AG10803 (cell line): ENCODE measurements around the gene C2orf72.
"Not testable (repeated sequence)": the region's sequence is repeated elsewhere in the genome, so short reads cannot be mapped to it uniquely, and the experiment has no call there.

Experiments
- DNase-seq: peaks from one replicate; pipeline ENCODE4 v3.0.0; 2010; ENCODE audit warnings: low read depth
- H3K4me3 ChIP-seq: 2 replicates; pipeline ENCODE4 v1.5.1; 2011; ENCODE audit warnings: mild to moderate bottlenecking, low read length, control low read depth
- CTCF ChIP-seq: conservative IDR thresholded peaks from 2 replicates; pipeline ENCODE4 v1.5.1; 2011; ENCODE audit warnings: mild to moderate bottlenecking, low read length, control low read depth, inconsistent platforms

The C2orf72 gene

GRCh38 chr2:231015478-231015877 is 21.8 kb upstream of the C2orf72 start:
- no peak for TF ChIP-seq CTCF
- no peak for DNase-seq
- no peak overlapping the region for H3K4me3 ChIP-seq

- no peak for TF ChIP-seq CTCF
- no peak for DNase-seq
- no peak overlapping the region for H3K4me3 ChIP-seq
Measured at GRCh38 chr2:231015926-231016325, 21.4 kb upstream of the C2orf72 start.

GRCh38 chr2:231016566-231017230 is 20.6 kb upstream of the C2orf72 start:
- TF ChIP-seq CTCF = no peak
- no peak for DNase-seq
- H3K4me3 ChIP-seq = no peak overlapping the region

- no peak for DNase-seq
- no peak for TF ChIP-seq CTCF
Measured at GRCh38 chr2:231017231-231017598, 20.1 kb upstream of the C2orf72 start.

GRCh38 chr2:231018184-231018583 is 19.1 kb upstream of the C2orf72 start:
- DNase-seq = no peak
- no peak for TF ChIP-seq CTCF
- H3K4me3 ChIP-seq = no peak overlapping the region

More at GRCh38 chr2:231017231-231017598, 20.1 kb upstream of the C2orf72 start:
- no peak overlapping the region for H3K4me3 ChIP-seq

GRCh38 chr2:231025059-231025458 is 12.3 kb upstream of the C2orf72 start:
- not testable (repeated sequence) for H3K4me3 ChIP-seq, DNase-seq

GRCh38 chr2:231028889-231029288 is 8.4 kb upstream of the C2orf72 start:
- H3K4me3 ChIP-seq = no peak overlapping the region
- no peak for DNase-seq
- no peak for TF ChIP-seq CTCF

GRCh38 chr2:231029563-231029962 is 7.8 kb upstream of the C2orf72 start:
- H3K4me3 ChIP-seq = no peak overlapping the region
- no peak for TF ChIP-seq CTCF
- no peak for DNase-seq
